KMS-11 (cell line): ENCODE data around the gene OXCT2.

ENCODE experiments used
- H2AFZ ChIP-seq: fragments of 200-600 bp; sonication (generic); 2 replicates; pipeline ENCODE4 v1.6.1; 2016; ENCODE audit warnings: antibody characterized with exemption, mixed run types, low read depth
- H3K27ac ChIP-seq: fragments of 200-600 bp; sonication (generic); 2 replicates; pipeline ENCODE4 v1.6.1; 2016; ENCODE audit warnings: mild to moderate bottlenecking, mixed run types
- H3K27me3 ChIP-seq: fragments of 200-600 bp; sonication (generic); 2 replicates; pipeline ENCODE4 v1.6.1; 2017; ENCODE audit warnings: mild to moderate bottlenecking, low read depth, mixed run types, moderate library complexity; ENCODE audit not compliant: insufficient read depth
- H3K36me3 ChIP-seq: fragments of 200-600 bp; sonication (generic); 2 replicates; pipeline ENCODE4 v1.6.1; 2017; ENCODE audit warnings: mild to moderate bottlenecking, mixed run types; ENCODE audit not compliant: insufficient read depth
- H3K4me1 ChIP-seq: fragments of 200-600 bp; sonication (generic); 2 replicates; pipeline ENCODE4 v1.6.1; 2016; ENCODE audit warnings: mild to moderate bottlenecking, low read depth, mixed run types; ENCODE audit not compliant: poor library complexity, severe bottlenecking
- H3K4me2 ChIP-seq: fragments of 200-600 bp; sonication (generic); 2 replicates; pipeline ENCODE4 v1.7.0; 2016; ENCODE audit warnings: mild to moderate bottlenecking, mixed run types
- H3K4me3 ChIP-seq: fragments of 200-600 bp; sonication (generic); IDR thresholded peaks from 2 replicates; pipeline ENCODE4 v1.6.1; 2017; ENCODE audit warnings: low read depth, low read length, mixed read lengths; ENCODE audit not compliant: insufficient read depth
- H3K79me2 ChIP-seq: fragments of 200-600 bp; sonication (generic); 2 replicates; pipeline ENCODE4 v1.6.1; 2016; ENCODE audit warnings: low read depth, mixed run types; ENCODE audit not compliant: insufficient read depth
- H3K9ac ChIP-seq: fragments of 200-600 bp; sonication (generic); 2 replicates; pipeline ENCODE4 v1.6.1; 2016; ENCODE audit warnings: mild to moderate bottlenecking, mixed run types
- H4K20me1 ChIP-seq: fragments of 200-600 bp; sonication (generic); 2 replicates; pipeline ENCODE4 v1.6.1; 2016; ENCODE audit warnings: mild to moderate bottlenecking, mixed run types; ENCODE audit not compliant: insufficient read depth
- CTCF ChIP-seq: fragments of 200-600 bp; sonication (generic); conservative IDR thresholded peaks from 2 replicates; pipeline ENCODE4 v1.6.1; 2017; ENCODE audit warnings: low read depth, mild to moderate bottlenecking, antibody characterized with exemption, low read length, moderate library complexity, mixed read lengths

The OXCT2 gene

GRCh38 chr1:39761016-39761415 is 10.1 kb downstream of the OXCT2 start:
- no peaks in the 10 kb centered on the region for H3K36me3 ChIP-seq

GRCh38 chr1:39760074-39761008 is 10.8 kb downstream of the OXCT2 start:
- Histone ChIP-seq H3K27me3 (no peaks in the 10 kb centered on the region), H3K27ac (no peak overlapping the region), H3K4me3 (no peak overlapping the region), H4K20me1 (no peaks in the 10 kb centered on the region), H3K79me2 (no peaks in the 10 kb centered on the region), H3K4me2 (no peak overlapping the region), H3K9ac (no peak overlapping the region), H2AFZ (no peak overlapping the region), H3K36me3 (no peaks in the 10 kb centered on the region), H3K4me1 (peaks cover 7% of the 10 kb centered on the region)
- TF ChIP-seq CTCF: no peak

More at GRCh38 chr1:39761016-39761415, 10.1 kb downstream of the OXCT2 start:
- Histone ChIP-seq H3K9ac (no peak overlapping the region), H2AFZ (no peak overlapping the region), H3K79me2 (no peaks in the 10 kb centered on the region), H3K27me3 (no peaks in the 10 kb centered on the region), H3K4me2 (no peak overlapping the region), H3K27ac (no peak overlapping the region), H4K20me1 (no peaks in the 10 kb centered on the region), H3K4me3 (no peak overlapping the region), H3K4me1 (peaks cover 7% of the 10 kb centered on the region)
- no peak for TF ChIP-seq CTCF

- Histone ChIP-seq H3K36me3 (no peaks in the 10 kb centered on the region), H3K4me3 (no peak overlapping the region), H4K20me1 (no peaks in the 10 kb centered on the region), H3K79me2 (no peaks in the 10 kb centered on the region), H3K4me2 (no peak overlapping the region; the same call in 1 of the 2 replicates), H3K27ac (no peak overlapping the region), H3K4me1 (peaks cover 7% of the 10 kb centered on the region), H3K9ac (no peak overlapping the region), H2AFZ (no peak overlapping the region), H3K27me3 (no peaks in the 10 kb centered on the region)
- TF ChIP-seq CTCF: no peak
These were observed 11.8 kb downstream of the OXCT2 start for GRCh38 chr1:39759436-39759726.

GRCh38 chr1:39758556-39759435 is 12.4 kb downstream of the OXCT2 start:
- H3K4me1 ChIP-seq: peaks cover 7% of the 10 kb centered on the region
- H3K4me2 ChIP-seq: no peak overlapping the region; the same call in 1 of the 2 replicates
- no peaks in the 10 kb centered on the region for H3K36me3 ChIP-seq
- H3K27me3 ChIP-seq: no peaks in the 10 kb centered on the region
- H3K9ac ChIP-seq: no peak overlapping the region
- H3K27ac ChIP-seq: no peak overlapping the region
- no peak overlapping the region for H3K4me3 ChIP-seq
- H4K20me1 ChIP-seq: no peaks in the 10 kb centered on the region
- no peaks in the 10 kb centered on the region for H3K79me2 ChIP-seq
- no peak overlapping the region for H2AFZ ChIP-seq
- TF ChIP-seq CTCF: no peak
